CD4-positive, alpha-beta T cell treated with Interleukin-17A for 4 hours (primary cell): ENCODE measurements around the gene CHST11.
A peak's percentile ranks its signal among the peaks of the same experiment; 100 is the strongest.
"Not testable (repeated sequence)": the region's sequence is repeated elsewhere in the genome, so short reads cannot be mapped to it uniquely, and the experiment has no call there.

Source experiments
- DNase-seq: peaks from one replicate; pipeline ENCODE4 v3.0.0-alpha.2; 2020; ENCODE audit warnings: mixed read lengths

CHST11 gene

DNA sequence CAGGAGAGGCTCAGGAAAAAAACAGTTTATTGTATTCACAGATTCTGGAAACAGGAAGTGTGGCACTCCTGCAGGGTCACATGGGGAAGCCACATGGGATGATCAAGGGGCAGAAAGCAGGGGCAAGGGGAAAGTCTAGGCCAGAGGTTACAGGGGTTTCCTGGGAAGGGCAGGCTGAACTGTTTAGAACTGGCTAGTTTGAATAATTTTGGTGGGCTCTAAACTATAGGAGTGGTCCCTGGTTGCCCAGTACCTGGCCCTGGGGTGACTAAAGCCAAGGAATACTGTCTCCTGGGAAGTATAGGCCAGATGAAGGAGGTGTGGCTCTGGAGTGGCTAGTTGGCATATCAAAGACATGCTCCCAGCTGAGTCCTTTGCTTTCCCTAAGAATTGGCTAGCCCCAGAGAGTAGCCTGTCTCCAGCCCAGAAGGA, 332.1 kb downstream of the CHST11 start:
- DNase-seq, result no peak

DNA sequence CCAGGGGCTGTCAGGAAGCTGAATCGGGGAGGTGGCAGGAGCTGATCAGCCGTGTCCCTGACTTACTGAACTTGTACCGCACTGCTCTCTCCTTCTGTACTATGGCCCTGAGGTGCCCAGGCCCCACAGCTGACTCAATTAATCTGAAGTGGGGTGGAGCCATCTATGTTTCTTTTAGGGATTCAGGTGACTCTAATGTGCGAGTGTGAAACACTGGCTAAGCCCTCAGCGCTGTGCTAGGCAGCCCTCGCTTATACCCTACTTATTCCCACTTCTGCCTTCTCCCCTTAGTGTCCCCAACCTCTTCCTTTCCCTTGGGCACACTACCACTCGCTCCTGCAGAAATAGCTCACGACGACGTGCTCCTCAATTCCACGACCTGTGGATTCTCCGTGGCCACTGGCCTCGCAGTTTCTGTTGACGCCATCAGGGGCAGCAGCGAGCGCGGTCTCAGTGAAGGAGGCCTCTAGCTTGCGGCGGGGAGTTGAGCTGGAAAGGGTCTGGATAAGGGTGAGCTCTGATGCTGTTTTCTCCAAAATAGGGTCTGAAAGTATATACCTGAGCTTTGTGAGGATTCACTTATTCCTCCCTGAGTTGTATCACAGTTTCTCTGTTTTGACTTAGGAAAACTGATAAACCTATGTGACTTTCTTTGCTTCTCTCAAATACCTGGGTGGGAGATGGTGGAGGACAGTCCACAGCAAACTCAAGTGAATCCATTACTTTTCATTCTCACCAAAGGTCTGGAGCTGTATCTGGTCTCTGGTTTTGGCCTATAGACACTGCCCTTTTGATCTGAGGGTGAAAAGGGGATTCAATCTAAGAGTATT, 333.8 kb downstream of the CHST11 start:
- DNase-seq, result peak; percentile 64

DNA sequence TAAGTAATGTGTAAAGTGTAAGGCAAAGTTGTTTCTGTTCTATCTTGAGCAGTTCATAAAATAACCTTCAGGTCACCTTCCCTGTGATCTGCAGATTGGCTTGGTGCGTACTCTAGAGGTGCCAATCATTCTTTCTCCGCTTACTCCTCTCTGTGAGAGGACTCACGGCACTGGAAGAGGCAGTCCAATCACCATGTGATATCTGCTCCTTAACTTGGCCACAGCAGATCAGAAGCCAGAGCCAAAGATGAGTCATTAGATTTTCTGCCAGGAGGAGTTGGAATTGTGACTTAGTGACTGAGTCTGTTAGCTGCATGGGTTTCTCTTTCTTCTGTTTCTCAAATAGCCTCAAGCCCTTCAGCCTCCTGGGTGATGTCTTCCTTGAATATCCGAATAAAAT, 335.8 kb downstream of the CHST11 start:
- DNase-seq, result no peak

DNA sequence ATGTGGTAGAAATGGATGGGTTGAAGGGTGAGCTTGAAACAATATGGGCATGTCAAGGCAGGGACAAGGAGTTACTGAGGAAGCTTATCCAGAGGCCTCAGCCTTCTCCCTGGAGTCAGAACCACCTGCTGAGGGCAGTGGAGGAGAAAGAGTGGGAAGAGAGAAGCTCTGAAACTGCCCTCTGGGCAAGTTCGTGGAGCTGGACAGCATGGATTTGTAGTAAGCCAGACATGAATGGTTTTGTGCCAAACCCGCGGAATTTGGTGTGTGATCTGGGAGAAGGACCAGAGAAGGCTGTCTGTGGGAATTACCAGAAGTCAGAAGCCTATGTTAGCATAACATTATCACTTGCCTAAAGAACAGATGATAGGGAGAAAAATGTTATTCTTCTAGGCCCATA, 336.5 kb downstream of the CHST11 start:
- no peak for DNase-seq

DNA sequence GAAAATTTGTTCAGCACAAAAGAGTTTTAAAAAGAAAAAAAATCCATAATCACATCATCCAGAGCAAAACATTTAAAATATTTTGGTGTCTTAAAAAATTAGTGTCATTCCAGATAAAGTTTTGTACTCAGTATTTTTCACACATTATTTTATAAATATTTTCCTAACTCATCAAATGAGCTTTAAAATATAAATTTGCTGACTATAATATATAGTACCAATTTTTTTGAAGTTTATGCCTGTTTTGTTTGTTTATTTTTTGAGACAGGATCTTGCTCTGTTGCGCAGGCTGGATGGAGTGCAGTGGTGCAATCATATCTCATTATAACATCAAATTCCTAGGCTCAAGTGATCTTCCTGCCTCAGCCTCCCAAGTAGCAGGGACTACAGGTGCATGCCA, 337.2 kb downstream of the CHST11 start:
- no peak for DNase-seq

DNA sequence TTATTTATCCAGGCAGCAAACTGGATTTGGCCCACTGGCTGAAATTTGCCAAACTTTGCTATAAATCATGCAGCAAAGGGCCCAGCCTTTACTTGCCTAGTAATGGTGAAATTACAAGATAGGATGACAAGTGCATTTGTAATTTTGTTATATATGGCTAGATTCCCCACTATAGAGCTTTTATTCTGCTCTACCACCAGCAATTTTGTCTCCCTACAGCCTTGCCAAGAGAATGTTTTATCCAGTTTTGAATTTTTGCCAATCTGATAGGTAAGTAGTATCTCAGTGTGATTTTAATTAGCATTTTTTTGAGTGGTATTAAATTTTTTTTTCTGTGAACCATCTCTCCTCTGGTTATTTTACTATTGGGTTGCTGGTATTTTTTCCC, 339.7 kb downstream of the CHST11 start:
- no peak for DNase-seq

DNA sequence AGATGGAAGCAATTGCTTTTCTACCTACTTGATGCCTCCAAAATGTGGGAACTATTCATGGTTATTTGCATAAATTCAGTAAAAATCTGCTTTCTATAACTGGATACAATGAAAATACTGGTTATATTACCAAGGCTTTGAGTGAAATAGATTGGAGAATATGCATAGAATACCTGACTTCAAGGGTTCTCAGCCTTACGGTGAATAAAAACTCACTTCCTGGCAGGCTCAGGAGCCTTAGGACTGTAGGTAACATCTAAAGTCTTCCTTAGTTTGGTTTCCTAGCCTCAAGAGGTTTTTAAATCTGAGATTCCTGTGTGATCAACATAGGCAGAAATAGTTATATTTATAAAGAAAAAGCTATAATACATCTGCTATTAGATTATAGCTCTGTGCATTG, 342.7 kb downstream of the CHST11 start:
- DNase-seq, result no peak

DNA sequence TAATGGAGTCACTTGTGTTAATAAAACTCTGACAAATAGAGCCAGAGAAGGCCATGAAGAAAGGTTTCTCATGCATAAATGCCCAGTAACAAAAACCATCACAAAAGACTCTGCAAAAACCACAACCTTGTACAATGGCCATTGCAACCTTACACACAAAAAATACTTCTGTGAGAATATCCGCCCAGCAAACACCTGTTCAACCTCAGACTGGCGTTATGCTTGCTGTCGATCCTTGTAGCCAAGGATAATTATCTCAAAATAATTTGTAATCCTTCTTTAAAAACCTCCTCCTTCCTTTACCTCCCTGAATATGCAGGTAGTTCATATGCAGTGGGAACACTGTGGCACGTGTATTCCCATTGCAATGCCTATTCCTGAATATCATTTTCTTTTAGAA, 344.3 kb downstream of the CHST11 start:
- DNase-seq, result no peak

DNA sequence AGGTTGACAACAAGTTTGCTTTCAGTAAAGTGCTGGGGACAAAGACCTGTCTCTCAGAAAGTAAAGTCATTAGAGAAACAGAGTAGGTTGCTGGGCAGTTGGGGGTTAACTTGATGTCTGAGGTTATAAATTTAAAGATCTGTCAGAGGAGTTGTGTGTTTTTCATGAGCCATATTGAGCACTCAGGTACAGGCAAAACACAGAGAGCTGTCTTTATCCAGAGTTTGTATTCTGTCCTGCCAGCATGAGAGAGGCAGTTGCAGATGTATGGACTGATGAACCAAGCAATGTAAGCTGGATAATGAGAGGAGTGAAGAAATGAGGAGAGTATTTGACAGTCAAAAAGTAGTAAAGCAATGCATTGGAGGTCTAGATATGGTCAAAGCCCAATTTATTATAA, 344.7 kb downstream of the CHST11 start:
- DNase-seq, result no peak

DNA sequence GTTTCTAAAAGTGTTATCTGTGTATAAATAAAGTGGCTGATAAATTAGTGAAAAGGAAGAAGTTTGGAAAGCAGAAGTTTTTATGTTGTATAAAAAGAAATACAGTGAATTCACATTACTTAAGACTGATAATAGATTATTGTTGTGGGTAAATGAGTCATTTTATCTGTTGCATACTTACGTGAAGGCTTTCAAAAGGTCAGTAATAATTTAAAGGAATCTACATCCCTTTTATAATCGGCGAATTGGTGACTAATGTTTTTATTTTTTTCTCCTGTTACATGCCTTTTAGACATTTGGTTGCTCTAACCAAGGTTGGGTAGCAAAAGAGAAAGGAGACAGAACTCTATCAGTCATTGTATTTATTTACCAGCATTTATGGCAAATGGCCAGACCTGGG, 345.5 kb downstream of the CHST11 start:
- DNase-seq, result no peak

DNA sequence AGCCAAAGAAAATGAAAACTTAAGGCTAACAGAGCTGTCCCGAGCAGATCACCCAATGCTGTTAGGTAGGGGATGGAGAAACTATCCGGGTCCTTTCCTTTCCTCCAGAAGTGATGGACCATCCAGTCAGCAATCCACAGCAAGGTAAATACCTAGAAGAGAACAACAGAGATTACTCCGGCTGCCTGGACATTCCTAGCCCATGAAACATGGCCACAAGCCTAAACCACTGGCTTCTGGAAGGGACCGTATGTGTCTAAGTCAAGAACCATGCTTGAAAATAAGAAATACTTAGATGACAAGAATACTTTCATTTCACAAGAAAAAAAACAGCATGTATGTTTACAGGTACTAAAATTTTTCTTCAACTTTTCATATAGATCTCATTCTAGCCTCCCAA, 348.4 kb downstream of the CHST11 start:
- DNase-seq, result no peak

DNA sequence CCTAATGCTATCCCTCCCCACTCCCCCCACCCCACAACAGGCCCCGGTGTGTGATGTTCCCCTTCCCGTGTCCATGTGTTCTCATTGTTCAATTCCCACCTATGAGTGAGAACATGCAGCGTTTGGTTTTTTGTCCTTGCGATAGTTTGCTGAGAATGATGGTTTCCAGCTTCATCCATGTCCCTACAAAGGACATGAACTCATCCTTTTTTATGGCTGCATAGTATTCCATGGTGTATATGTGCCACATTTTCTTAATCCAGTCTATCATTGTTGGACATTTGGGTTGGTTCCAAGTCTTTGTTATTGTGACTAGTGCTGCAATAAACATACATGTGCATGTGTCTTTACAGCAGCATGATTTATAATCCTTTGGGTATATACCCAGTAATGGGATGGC, 349.4 kb downstream of the CHST11 start:
- DNase-seq, result not testable (repeated sequence)

DNA sequence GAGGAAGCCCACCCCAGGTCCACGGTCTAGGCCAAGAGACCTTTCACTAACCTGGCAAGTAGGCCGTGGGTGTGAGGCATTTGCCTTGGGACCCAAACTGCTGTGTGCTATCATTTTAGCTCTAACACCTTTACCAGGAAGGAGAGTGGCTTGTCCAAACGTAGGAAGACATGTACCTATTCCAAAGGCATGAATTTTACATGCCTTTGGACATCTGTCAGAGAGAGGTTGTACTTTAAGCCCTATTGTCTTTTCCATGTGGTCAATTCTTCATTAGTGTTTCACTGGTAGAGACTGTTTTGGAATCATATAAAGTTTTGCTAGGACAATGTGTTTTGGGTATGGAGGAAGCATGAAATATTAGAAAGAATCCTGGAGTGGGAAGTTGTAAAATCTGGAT, 352.5 kb downstream of the CHST11 start:
- no peak for DNase-seq

DNA sequence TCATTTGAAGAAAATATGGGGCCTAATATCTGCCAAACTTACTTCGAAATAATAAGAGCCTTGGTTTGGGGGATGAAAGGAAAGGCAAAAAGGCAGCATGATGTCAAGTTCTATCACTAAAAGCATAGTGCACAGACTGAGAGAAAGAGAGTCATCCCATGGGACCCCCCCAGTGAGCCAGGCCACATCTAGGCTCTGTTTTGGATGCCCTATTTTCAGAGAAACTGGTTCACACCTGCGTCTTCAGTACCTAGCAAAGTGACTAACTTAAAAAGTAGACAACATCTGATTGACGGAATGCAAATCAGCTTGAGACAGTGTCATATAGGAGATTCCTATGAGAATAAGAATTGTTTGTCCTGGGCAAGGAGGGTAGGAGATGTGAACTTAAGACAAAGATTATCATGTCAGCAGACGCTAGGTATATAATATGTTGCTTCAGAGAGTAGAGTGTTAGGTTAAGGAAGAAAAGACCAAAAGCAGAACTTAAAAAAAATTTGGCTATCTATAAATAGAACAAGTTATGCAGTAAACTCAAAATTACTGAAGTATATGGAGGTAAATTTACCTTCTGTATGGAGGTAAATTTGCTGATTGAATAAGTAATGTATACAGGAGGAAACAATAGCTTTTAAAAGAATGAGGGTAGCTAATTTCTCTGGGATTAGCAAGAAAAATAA, 353.1 kb downstream of the CHST11 start:
- no peak for DNase-seq
